ENCODE measurements around the gene PLCB1.

PLCB1 gene

DNA sequence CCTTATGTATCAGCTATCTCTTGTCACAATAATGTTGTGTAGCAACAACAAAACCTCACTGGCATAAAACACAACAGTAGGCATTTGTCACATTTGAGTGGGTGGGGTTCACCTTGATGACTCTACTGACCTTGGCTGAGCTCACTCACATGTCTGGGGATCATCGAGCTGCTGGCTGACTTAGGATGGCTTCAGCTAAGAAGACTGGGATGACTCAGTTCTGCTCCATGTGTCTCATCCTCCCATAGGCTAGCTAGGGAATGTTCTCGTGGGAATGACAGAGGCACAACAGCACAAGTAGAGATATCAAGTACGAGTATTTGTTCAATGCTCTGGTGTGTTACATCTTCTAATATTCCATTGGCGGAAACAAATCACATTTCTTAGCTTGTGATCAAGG, 167.9 kb downstream of the PLCB1 start:
- no peak for DNase-seq (ENCODE audit: low spot score)

DNA sequence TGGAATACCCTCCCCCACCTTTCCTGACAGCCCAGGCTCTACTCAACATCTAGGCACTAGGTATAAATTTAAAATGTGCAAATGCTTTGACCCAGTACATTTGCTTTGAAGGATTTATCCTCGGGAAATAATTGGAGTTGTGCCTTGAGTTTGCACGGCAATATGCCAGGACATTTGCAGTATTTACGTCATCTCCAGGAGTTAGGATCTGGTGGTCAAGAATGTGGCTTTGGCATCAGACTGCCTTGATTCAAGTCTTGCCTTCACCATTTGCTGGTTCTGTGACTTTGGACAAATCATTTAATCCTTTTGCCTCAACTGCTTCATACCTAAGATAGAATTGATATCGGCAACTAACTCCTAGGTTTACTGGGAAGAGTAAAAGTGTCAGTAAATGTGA, 169.6 kb downstream of the PLCB1 start:
- no peak for DNase-seq (ENCODE audit: low spot score)

DNA sequence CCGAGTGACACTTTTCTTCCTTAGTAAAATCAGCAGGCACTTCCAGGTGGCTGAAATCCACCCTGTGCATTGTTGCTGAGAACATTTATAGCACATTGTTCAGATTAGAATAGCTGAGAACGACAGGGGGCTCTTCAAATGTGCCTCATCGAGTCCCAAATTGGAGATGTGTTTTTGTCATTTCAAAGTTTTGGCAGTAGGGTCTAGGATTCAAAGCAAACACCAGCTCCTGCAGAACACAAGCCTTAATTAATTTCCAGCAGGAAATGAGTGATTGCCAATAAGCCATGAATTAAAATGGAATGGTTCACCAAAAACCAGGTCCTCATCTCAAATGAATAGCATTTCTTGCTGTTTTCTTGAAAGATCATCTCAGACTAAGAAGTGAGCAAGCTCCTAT, 171.6 kb downstream of the PLCB1 start:
- no peak for DNase-seq (ENCODE audit: low spot score)

DNA sequence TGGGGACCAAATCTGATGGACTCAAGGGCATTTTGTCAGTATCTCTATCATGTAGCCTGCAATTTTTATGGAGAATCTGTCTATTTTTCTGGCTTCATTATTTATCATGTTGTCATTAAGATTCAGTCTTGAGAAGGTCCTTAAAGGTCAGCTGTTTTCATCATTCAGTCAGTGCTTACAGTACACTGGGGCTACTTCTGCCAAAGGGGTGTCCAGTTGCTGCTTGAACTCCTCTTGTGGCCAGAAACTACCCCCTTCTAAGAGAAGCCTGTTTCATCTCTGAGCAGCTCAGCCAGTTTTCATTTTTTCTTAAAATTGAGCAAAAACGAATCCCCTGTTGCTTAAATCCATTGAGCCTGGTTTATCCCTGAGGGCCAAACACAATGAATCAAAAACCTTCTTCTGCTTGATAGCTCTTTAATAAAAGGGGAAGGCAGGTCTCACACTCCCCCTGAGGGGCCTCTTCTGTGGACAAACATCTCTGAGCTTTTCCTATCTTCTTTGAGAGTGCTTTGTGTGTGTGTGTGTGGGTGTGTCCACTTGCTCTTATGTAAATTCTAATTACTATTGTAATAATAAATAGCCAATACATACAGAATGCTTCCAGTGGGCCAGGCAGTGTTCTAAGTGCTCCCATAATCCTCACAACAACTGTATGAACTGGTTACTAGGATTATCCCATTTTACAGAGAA, 172.2 kb downstream of the PLCB1 start:
- no peak for DNase-seq (ENCODE audit: low spot score)

DNA sequence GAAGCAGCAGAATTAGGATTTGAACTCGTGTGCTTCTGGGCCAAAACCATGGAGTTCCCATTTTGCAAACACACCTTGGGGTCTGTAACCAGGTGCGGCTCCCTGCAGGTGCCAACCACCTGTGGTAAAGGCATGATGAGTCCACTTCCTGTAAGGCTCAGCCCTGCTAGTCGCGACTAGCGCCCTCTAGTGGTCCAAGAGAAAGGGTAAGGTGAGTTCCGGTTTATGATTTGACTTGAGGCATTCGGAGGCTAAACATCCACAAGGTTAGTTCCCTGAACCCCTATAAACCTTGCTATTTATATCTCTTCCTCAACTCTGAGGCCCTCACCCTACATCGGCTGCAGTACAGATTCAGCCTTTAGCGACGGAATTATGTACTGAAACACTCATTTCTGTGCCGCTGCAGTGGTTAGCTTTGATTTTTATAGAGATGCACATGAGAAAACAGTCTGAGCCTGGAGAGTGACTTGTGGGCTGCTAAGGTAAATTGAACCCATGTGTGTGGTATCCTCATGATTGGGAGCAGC, 173.4 kb downstream of the PLCB1 start:
- DNase-seq (ENCODE audit: low spot score) = peak; percentile 45

DNA sequence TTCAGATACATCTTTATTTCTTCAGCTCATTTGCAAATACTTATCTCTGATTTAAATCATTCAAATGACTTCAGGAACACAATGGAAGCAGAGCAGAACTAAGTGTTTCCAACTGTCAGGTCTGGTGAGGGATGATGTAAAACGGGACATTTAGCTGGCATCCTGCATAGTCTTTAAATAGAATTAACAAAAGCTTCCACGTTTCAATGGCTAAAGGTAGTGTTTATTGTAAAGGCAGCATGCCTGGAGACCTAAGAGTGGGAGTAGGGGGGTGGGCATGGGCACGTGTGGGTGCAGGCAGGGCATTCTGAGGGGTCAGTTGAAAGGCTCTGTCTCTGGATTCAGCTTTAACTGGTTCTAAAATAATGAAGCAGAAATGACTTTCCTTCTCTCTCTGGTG, 174.9 kb downstream of the PLCB1 start:
- peak; percentile 66 for DNase-seq (ENCODE audit: low spot score)

DNA sequence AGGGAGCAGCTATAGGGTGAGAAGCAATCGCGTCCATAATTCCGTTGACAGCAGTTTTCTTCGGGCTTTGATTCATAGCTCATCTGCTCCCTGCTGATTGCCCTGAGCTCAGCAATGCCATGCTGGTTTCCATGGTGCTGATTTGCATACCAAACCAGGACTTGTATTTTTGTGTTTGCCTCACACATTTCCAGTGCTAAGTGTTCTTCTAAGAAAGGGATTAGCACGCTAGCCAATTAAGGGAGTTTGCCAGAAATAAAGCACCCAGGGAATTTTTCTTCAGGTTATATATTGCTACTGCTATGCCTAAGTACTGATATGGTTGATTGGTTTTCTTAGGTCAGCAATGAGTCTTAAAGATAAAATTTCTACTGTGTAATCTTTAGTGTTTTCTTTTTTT, 177.6 kb downstream of the PLCB1 start:
- DNase-seq (ENCODE audit: low spot score) = no peak

DNA sequence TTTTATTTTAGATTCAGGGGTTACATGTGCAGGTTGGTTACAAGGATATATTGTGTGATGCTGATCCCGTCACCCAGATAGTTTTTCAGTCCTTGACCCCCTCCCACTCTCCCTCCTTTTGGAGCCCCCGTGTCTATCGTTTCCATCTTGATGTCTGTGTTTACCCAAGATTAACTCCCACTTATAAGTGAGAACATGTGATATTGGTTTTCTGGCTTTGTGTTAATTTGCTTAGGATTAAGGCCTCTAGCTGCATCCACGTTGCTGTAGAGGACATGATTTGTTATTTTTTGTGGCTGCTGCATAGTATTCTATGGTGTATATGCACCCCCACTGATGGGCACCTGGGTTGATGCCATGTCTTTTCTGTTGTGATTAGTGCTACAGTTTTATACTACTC, 178.6 kb downstream of the PLCB1 start:
- DNase-seq (ENCODE audit: low spot score) = no peak

DNA sequence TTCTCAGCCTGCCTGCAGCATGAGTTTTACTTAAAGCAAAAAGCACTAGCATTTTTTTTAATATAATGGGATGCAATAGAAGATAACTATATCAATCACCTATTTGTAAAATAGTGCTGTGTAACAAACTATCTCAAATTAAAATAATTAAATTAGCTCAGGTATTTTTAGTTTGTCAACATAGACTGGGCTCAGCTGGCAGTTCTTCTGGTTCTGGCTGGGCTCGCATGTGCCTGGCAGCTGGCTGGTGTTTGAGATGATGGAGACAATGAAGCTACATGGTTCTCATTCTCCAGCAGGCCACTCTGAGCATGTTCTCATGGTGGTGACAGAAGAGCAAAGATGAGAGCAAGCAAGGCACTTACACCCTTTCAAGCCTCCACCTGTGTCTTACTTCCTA, 181.0 kb downstream of the PLCB1 start:
- no peak for DNase-seq (ENCODE audit: low spot score)

DNA sequence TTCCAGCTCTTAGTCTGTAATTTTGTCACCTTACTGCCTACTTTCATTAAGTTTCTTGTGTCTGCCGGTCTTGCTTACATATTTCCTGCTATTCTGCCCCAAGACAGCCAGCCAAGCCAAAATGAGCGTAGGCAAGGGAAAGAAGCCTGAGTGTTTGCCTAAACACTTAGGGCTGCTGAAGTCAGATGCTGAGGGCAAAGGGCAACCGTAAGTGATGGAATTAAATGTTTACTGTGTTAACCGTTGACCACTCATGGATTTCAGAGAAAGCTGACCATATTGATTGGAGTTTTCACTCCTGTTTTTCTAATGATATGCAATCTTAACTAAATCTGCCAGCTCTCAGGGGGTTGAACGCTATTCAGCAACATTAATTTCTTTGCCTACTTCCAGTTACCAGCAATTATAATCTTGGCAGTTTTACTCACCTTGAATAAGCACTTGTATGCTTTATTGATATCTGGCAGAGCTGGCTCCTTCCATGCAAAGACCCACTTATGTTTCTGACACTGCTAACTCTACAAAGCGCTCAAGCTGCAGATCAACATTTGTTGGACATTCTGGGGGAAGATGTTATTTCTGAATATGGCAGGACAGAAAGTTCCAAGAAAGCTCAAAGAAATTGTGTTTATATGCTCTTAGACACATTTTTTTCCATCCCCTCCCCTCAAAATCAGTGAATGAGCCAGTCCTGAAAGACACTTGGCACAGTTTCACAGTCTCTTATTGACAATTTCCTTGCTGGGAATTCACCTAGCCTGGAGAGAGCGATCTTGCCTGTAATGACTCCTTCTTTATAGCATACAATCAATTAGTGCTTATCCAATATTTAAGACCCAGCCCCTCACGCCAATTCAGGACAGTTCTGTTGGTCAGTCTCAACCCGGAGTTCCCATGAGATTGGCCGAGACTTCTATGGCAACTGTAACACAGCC, 183.8 kb downstream of the PLCB1 start:
- no peak for DNase-seq (ENCODE audit: low spot score)

DNA sequence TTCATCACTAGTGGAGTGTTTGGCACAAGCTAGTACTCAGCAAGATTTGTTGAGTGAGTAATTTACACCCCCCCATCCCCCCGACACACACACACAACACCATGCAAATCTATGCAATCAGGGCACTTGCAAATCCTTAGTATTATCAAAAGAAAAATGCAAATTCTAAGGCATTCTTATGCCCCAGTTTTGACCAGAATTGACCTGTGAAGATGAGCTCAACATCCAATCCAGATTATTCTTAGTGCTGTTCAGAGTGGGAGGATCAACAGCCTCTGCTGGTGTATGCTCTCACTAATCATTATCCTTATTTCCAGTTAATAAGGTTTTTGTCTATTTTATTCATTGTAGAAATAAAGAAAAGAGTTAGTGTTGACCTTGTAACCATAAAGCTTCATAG, 185.4 kb downstream of the PLCB1 start:
- no peak for DNase-seq (ENCODE audit: low spot score)

DNA sequence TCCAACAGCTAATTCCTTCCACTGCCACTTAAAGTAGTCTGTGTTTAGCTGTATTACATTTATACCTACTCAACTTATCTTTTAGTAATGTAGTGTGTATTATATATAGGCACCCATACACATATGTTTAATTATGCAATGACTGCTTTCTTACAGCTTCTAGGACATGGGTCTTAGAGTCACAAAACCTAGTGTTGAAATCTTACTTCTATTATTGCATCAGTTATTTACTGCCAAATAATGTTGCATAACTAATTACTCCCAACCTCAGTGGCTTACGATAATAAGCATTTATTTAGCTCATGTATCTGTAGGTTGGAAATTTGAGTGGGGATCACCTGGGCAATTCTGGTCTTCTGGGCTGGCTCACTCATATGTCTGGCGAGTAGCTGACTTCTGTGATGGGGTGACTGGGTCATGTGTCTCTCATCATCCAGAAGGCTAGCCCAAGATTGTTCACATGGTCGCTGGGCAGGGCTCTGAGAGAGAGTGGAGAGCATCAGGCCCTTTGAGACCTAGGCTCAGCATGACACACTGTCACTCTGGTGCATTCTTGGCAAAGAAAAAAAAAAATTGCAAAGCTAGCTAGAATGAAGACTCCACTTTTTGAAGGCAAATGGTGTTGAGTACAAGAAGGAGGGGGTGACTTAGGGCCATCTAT, 187.0 kb downstream of the PLCB1 start:
- DNase-seq (ENCODE audit: low spot score) = no peak

DNA sequence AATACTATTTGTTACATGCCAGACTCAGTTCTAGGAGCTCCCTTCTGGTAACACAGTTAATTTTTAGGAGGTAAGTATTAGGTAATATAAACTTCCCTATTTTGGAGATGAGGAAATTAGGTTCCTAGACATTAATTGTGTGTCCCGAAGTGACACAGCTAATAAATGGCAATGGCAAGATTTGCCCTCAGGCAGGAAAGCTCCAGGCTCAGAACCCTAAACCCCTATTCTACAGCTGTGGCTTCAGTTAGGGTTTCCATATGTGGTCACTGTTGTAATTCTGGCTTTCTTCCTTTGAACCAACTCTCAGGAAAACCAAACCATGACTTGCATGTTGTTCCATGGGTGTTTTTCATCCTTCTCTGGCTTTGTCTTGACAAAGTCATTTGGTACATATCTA, 188.2 kb downstream of the PLCB1 start:
- no peak for DNase-seq (ENCODE audit: low spot score)

DNA sequence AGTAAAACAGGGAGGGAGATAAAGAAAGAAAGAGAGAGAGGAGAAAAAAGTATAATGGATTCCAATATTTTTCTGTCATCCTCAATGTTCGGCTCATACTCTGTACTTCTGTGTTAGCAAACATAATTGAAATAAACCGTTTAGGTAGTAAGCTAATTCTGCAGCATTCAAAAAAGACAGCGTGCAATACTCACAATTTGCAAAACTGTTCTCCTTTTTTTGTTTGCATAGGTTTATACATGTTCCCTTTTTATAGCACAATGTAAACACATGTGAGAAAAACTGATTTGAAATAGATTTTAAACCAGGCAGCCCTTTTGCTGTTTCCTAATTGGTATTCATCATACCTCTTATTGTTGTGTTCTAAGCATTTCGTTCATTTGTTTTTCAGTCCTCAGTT, 188.9 kb downstream of the PLCB1 start:
- no peak for DNase-seq (ENCODE audit: low spot score)

DNA sequence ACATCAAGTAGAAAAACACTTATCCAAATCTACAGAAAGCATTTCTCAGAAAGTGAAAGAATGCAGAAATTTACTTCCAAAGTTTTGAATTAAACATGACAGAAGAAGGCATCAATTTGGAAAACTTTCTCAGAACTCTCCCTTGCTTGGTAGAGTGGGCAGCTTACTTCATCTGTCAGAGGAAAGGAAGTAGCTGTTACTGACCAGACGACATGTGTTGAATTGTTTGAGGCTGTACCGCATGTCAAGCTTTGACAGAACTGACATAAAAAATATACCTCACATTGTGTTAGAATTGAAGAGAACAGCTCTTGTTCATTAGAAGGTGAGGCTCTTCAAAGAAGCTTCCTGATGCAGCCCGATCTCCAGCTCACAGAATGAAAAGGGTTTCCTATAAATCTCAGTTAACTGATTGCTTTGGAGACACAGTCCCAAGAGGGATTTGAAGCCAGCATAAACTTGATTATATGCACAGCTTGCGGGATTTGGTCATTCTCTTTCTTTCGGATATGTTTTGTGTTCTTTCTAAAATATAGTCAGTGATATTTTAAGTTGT, 190.7 kb downstream of the PLCB1 start:
- no peak for DNase-seq (ENCODE audit: low spot score)

DNA sequence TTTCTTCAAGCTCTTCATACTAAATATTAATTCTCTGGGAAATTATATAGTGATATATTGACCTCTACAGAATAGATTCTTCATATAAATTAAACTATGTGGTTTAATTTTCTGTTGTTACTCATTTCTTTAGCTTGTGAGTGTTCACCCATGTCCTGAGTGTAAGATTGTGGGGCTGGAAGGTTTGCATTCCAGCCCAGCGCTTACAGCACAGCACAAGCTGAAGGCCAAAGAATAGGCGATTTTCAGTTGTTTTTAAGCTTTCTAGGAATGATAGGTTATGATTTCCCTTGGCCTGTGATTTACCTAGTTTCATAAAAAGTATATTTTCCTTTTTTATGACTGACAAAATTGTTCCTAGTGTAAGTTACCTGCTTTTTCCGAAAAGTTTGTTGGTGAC, 194.1 kb downstream of the PLCB1 start:
- no peak for DNase-seq (ENCODE audit: low spot score)

DNA sequence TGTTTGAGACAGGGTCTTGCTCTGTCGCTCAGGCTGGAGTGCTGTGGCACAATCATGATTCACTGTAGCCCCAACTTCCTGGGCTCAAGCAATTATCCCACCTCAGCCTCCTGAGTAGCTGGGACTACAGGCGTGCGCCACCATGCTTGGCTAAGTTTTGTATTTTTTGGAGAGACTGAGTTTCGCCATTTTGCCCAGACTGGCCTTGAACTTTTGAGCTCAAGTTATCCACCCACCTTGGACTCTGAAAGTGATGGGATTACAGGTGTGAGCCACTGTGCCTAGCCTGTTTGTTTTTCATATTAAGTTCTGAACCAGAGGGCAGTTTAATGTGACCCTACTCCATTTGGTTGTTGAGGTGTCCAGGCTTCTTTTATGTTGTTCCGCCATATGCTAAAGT, 194.8 kb downstream of the PLCB1 start:
- DNase-seq (ENCODE audit: low spot score) = no peak

DNA sequence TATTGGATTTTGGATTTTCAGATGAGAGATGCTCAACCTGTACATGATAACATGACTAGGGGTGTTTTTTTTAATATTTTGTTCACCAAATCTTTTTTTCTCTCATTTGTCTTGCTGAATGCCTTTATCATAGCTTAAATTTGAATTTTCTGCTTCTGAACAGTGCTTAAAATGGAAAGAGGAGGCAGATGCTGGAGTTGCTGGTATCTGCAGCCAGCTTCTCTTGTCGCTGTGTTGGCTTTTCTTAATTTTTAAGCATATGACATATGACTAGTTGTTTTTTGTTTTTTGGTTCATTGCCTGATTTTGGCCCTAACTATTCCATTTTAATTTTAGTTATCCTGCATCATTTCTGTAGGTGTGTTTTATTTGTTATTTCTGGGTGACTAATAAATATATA, 196.1 kb downstream of the PLCB1 start:
- DNase-seq (ENCODE audit: low spot score) = no peak

DNA sequence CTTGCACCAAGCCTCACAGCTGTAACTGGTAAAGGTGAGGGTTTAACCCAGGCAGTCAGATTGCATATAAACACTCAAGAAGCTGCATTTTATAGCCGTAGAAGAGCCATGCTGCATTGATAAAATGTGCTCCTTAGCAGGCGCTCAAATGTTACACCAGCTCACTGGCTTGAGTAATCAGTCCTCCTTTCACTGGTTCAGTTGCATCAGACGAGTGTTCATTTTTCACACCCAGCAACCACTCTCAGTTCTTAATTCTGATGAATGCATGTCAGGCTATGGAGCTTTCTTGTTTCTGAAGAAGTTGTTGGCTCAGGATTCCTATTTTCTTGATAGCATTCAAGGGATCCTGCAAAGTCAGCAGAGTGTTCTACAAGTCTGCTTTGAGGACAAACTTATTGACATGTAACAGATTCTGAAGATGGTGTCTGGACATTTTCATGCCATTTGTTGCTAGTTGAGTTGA, 198.3 kb downstream of the PLCB1 start:
- no peak for DNase-seq (ENCODE audit: low spot score)

DNA sequence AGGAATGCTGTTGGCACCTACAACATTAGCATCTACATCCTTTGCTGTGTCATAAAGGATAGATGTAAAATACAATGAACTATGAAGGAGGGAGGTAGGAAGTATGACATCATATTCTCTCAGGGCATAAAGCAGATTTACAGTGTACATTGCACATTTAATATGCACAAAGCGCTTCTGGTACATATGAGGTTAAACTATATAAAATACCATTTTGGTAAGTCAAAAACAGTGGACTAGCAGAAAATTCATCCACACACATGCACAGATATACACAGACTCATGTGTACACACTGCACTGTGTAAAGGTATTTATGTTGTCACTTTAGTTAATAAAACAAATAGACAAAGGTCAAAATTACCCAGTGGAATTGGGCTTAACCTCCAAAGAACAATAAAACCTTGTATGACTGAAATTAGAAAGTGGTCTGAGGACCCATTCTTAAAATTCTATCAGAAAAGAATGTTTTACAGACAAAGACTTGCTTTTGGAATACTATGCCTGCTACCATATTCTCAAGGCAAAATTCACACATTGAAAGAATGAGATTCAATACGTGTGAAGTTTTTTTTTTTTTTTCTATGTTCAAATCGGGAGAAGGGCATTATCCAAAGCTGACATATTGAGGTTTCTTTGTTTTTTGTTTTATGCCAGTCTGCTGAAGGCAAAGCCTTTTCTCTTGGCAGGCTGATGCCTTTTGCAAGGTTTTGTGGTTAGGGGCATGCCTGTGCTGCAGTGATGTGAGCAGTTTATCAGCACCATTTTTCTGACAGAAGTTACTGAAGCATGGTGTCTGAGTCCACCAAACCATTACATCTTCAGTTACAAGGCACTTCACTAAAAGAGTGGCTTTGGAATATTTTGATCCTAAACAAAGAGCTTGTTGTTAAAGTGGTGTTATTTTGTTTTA, 199.0 kb downstream of the PLCB1 start:
- DNase-seq (ENCODE audit: low spot score) = no peak

All from SK-N-DZ (cell line).